Measurements from ENCODE around the gene INSYN2A. TPM values are rescaled to one million over a fixed set of nuclear protein-coding genes. Genes with fewer than 3 reads are reported as not detected.

Gene INSYN2A
- total and polyA plus RNA-seq, 10 of the 15 experiments (the other 5 are each of a cell fraction or from before 2014, with no cell fraction given), result not detected

DNA sequence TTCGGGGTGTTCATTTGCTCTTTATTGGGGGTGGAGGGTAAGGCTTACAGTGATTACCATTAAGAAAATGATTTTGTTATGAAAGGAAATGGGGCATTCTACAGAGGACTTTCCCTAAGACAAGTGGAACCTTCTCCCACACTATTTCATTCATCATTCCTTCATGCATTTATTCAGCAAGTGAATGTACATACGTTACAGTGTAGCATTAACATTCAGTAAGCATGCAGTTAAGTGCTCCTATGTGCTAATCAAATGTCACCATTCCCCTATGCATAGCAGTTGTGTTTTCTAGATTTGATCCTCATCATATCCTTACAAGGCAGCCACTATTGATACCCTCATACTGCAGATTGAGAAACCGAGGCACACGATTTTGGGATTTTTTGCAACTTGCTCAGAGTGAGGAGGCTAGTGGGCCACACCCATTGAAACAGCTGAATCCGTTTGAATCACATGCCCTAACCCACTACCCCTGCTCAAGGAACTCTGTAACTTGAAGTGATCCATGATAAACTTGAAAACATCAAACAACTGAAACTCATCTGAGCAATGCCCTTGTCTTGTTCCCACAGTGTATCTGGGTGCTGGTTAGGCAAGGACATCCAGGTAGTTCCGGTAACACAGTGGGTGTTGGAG lies 16.7 kb downstream of the INSYN2A start:
- no peaks in the 10 kb centered on the region for H3K4me1 ChIP-seq (ENCODE audit: control insufficient read depth, insufficient read depth, low read length)
- H2AFZ ChIP-seq (ENCODE audit: control insufficient read depth, low read depth, low read length), result no peak overlapping the region
- ChIA-PET SMC1A (ENCODE audit: uncharacterized antibody, unreplicated experiment) (no interaction called here), CTCF (no interaction called here), POLR2A (no interaction called here), RAD21 (ENCODE audit: unreplicated experiment) (no interaction called here)
- BruUV-seq (replicated peaks), result no TSS peak
- no peaks in the 10 kb centered on the region for H4K20me1 ChIP-seq (ENCODE audit: control insufficient read depth, insufficient read depth)
- no peak overlapping the region for H3K4me3 ChIP-seq
- DNase-seq (ENCODE audit: low read depth, low spot score) (no peak), FAIRE-seq (no peak), ATAC-seq (no peak)
- H3K9me3 ChIP-seq (replicated peaks; ENCODE audit: control insufficient read depth, insufficient read depth, low read length), result no peaks in the 10 kb centered on the region
- intact Hi-C loops (cut with micrococcal nuclease; ENCODE audit: unreplicated experiment) (no loop called here), in situ Hi-C loops (cut with MboI) (no loop called here)
- H3K4me2 ChIP-seq (ENCODE audit: control insufficient read depth, insufficient read depth), result no peak overlapping the region
- 11% methylated on average over 6 of the region's 6 CpGs for WGBS (ENCODE audit: insufficient coverage, insufficient replicate concordance, low lambda C conversion rate, missing lambda C conversion rate)
- no peaks in the 10 kb centered on the region for H3K27me3 ChIP-seq (replicated peaks in 1 of 2; ENCODE audit: control insufficient read depth in 2 of 2, insufficient read depth in 2 of 2, low read length in 1 of 2)
- no peaks in the 10 kb centered on the region for H3K79me2 ChIP-seq (ENCODE audit: control insufficient read depth, insufficient read depth, low read length)
- H3K27ac ChIP-seq (ENCODE audit: control insufficient read depth, insufficient read depth), result no peak overlapping the region
- no peak overlapping the region for H3K9ac ChIP-seq (ENCODE audit: control insufficient read depth, insufficient read depth, low read length)
- H3K36me3 ChIP-seq (ENCODE audit: control insufficient read depth in 2 of 2, insufficient read depth in 2 of 2, low read length in 1 of 2), result no peaks in the 10 kb centered on the region
- TF ChIP-seq, protein P1, sequence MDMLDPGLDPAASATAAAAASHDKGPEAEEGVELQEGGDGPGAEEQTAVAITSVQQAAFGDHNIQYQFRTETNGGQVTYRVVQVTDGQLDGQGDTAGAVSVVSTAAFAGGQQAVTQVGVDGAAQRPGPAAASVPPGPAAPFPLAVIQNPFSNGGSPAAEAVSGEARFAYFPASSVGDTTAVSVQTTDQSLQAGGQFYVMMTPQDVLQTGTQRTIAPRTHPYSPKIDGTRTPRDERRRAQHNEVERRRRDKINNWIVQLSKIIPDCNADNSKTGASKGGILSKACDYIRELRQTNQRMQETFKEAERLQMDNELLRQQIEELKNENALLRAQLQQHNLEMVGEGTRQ (IDR thresholded peaks at IDR 0.05; ENCODE audit: borderline replicate concordance, low read depth, low read length), result no peak
- TF ChIP-seq, protein P2, sequence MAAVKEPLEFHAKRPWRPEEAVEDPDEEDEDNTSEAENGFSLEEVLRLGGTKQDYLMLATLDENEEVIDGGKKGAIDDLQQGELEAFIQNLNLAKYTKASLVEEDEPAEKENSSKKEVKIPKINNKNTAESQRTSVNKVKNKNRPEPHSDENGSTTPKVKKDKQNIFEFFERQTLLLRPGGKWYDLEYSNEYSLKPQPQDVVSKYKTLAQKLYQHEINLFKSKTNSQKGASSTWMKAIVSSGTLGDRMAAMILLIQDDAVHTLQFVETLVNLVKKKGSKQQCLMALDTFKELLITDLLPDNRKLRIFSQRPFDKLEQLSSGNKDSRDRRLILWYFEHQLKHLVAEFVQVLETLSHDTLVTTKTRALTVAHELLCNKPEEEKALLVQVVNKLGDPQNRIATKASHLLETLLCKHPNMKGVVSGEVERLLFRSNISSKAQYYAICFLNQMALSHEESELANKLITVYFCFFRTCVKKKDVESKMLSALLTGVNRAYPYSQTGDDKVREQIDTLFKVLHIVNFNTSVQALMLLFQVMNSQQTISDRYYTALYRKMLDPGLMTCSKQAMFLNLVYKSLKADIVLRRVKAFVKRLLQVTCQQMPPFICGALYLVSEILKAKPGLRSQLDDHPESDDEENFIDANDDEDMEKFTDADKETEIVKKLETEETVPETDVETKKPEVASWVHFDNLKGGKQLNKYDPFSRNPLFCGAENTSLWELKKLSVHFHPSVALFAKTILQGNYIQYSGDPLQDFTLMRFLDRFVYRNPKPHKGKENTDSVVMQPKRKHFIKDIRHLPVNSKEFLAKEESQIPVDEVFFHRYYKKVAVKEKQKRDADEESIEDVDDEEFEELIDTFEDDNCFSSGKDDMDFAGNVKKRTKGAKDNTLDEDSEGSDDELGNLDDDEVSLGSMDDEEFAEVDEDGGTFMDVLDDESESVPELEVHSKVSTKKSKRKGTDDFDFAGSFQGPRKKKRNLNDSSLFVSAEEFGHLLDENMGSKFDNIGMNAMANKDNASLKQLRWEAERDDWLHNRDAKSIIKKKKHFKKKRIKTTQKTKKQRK (IDR thresholded peaks at IDR 0.05; ENCODE audit: low read depth, low read length), result no peak
- TF ChIP-seq CBX3 (IDR thresholded peaks at IDR 0.05; ENCODE audit: borderline replicate concordance, low read depth) (no peak), NRF1 (conservative IDR thresholded peaks at IDR 0.05; ENCODE audit: low read depth, low read length) (no peak), YY1 (IDR thresholded peaks at IDR 0.05; ENCODE audit: low read depth, low read length) (no peak), ZZZ3 (IDR thresholded peaks at IDR 0.05; ENCODE audit: control insufficient read depth, insufficient read length, low read depth) (no peak)
- TF ChIP-seq, protein P3, sequence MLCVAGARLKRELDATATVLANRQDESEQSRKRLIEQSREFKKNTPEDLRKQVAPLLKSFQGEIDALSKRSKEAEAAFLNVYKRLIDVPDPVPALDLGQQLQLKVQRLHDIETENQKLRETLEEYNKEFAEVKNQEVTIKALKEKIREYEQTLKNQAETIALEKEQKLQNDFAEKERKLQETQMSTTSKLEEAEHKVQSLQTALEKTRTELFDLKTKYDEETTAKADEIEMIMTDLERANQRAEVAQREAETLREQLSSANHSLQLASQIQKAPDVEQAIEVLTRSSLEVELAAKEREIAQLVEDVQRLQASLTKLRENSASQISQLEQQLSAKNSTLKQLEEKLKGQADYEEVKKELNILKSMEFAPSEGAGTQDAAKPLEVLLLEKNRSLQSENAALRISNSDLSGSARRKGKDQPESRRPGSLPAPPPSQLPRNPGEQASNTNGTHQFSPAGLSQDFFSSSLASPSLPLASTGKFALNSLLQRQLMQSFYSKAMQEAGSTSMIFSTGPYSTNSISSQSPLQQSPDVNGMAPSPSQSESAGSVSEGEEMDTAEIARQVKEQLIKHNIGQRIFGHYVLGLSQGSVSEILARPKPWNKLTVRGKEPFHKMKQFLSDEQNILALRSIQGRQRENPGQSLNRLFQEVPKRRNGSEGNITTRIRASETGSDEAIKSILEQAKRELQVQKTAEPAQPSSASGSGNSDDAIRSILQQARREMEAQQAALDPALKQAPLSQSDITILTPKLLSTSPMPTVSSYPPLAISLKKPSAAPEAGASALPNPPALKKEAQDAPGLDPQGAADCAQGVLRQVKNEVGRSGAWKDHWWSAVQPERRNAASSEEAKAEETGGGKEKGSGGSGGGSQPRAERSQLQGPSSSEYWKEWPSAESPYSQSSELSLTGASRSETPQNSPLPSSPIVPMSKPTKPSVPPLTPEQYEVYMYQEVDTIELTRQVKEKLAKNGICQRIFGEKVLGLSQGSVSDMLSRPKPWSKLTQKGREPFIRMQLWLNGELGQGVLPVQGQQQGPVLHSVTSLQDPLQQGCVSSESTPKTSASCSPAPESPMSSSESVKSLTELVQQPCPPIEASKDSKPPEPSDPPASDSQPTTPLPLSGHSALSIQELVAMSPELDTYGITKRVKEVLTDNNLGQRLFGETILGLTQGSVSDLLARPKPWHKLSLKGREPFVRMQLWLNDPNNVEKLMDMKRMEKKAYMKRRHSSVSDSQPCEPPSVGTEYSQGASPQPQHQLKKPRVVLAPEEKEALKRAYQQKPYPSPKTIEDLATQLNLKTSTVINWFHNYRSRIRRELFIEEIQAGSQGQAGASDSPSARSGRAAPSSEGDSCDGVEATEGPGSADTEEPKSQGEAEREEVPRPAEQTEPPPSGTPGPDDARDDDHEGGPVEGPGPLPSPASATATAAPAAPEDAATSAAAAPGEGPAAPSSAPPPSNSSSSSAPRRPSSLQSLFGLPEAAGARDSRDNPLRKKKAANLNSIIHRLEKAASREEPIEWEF (IDR thresholded peaks at IDR 0.05; ENCODE audit: insufficient replicate concordance, low read depth, low read length), result no peak
- TF ChIP-seq, protein P4, sequence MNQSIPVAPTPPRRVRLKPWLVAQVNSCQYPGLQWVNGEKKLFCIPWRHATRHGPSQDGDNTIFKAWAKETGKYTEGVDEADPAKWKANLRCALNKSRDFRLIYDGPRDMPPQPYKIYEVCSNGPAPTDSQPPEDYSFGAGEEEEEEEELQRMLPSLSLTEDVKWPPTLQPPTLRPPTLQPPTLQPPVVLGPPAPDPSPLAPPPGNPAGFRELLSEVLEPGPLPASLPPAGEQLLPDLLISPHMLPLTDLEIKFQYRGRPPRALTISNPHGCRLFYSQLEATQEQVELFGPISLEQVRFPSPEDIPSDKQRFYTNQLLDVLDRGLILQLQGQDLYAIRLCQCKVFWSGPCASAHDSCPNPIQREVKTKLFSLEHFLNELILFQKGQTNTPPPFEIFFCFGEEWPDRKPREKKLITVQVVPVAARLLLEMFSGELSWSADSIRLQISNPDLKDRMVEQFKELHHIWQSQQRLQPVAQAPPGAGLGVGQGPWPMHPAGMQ (IDR thresholded peaks at IDR 0.05; ENCODE audit: borderline replicate concordance), result no peak

All from GM12878 (cell line).